Left lung (tissue), 10 donors: ENCODE measurements around the gene KRT34. TPM values are rescaled to one million over a fixed set of nuclear protein-coding genes. Genes with fewer than 3 reads are reported as not detected.

Experiments
- ATAC-seq: fragments of 200-7000 bp; cut with Tn5 transposase; one replicate; pipeline ENCODE4 v1.9.1; 2020; ENCODE audit warnings: moderate library complexity
- DNase-seq, 4 donors: peaks; one replicate each; pipeline ENCODE4 v3.0.0-alpha.2; 2013 to 2020
- H3K27ac ChIP-seq, 2 donors: fragments of 200-600 bp; sonication (generic) in 1 of 2; one replicate each; pipeline versions ENCODE4 v1.5.0 to v1.8.0; 2020 to 2021
- H3K27me3 ChIP-seq, 2 donors: fragments of 200-600 bp; sonication (generic) in 1 of 2; one replicate each; pipeline versions ENCODE4 v1.5.0 to v1.8.0; 2020 to 2021
- H3K36me3 ChIP-seq, 2 donors: fragments of 200-600 bp; sonication (generic) in 1 of 2; one replicate each; pipeline versions ENCODE4 v1.5.0 to v1.8.0; 2020 to 2021
- H3K4me1 ChIP-seq, 2 donors: fragments of 200-600 bp; one replicate each; pipeline ENCODE4 v1.8.0; 2021
- H3K4me3 ChIP-seq, 2 donors: fragments of 200-600 bp; sonication (generic) in 1 of 2; one replicate each; pipeline versions ENCODE4 v1.5.0 to v1.8.0; 2020 to 2021; ENCODE audit warnings: mild to moderate bottlenecking in 1 of 2
- H3K9me3 ChIP-seq, 2 donors: fragments of 200-600 bp; sonication (generic) in 1 of 2; one replicate each; pipeline versions ENCODE4 v1.5.0 to v1.8.0; 2020 to 2021
- intact Hi-C, 2 donors: fragments of 100-400 bp; cut with DNase I; formaldehyde crosslinking; loops; one replicate each; pipeline versions ENCODE4 v1.11.2 to v1.14.2; 2022
- polyA plus RNA-seq, 6 donors: library from polyadenylated mRNA; unstranded; fragments of 120-200 nt; gene quantifications; one replicate each; pipeline ENCODE4 v1.2.1, GENCODE V29; 2013; ENCODE audit not compliant: insufficient read length in 6 of 6
- total RNA-seq, 2 donors: library from RNA; stranded (reverse); fragmentation: NEBNext Ultra II Directional; extraction: Animal tissue kit (Norgen Biotek cat#: 25700); gene quantifications; one replicate each; pipeline ENCODE4 v1.2.1, GENCODE V29; 2021
- TF ChIP-seq, protein P1 (sequence below), 2 donors: fragments of 200-600 bp; sonication (generic) in 1 of 2; IDR thresholded peaks; one replicate each; pipeline versions ENCODE4 v1.5.0 to v1.8.0; 2021; ENCODE audit warnings: antibody characterized with exemption in 2 of 2
- donor health status: DM: no; HTN: yes; CAD: no.
- donor health status: DM: no; HTN: no; CAD: no.

The KRT34 gene
- total and polyA plus RNA-seq, 8 donors = not detected

DNA sequence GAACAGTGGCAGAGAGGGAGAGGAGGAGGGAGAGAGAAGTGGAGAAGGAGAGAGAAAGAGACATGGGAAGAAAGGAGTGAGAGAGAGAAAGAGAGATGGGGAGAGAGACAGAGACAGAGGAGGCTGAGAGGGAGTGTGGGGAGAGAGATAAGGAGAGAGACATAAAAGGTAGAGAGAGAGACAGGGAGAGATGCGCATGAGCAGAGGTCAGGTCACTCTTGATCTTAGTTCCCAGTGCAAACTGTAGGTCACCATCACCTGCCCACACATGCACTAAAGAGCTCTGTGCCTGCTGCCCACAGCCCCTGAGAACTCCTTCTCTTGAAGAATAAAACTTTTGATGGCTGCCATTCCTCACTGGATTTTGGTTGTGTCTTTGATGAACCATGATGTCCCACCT, 46.4 kb downstream of the KRT34 start:
- no peaks in the 10 kb centered on the region for H3K36me3 ChIP-seq
- no peak for DNase-seq
- intact Hi-C loops = no loop called here
- no peaks in the 10 kb centered on the region for H3K27me3 ChIP-seq
- no peak overlapping the region for H3K27ac ChIP-seq
- H3K4me3 ChIP-seq = no peak overlapping the region
- TF ChIP-seq, protein P1, sequence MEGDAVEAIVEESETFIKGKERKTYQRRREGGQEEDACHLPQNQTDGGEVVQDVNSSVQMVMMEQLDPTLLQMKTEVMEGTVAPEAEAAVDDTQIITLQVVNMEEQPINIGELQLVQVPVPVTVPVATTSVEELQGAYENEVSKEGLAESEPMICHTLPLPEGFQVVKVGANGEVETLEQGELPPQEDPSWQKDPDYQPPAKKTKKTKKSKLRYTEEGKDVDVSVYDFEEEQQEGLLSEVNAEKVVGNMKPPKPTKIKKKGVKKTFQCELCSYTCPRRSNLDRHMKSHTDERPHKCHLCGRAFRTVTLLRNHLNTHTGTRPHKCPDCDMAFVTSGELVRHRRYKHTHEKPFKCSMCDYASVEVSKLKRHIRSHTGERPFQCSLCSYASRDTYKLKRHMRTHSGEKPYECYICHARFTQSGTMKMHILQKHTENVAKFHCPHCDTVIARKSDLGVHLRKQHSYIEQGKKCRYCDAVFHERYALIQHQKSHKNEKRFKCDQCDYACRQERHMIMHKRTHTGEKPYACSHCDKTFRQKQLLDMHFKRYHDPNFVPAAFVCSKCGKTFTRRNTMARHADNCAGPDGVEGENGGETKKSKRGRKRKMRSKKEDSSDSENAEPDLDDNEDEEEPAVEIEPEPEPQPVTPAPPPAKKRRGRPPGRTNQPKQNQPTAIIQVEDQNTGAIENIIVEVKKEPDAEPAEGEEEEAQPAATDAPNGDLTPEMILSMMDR (IDR thresholded peaks at IDR 0.05) = no peak
- H3K4me1 ChIP-seq = peaks cover 0 to 14% of the 10 kb centered on the region in 2 donors
- H3K9me3 ChIP-seq = no peaks in the 10 kb centered on the region
- no peak for ATAC-seq

DNA sequence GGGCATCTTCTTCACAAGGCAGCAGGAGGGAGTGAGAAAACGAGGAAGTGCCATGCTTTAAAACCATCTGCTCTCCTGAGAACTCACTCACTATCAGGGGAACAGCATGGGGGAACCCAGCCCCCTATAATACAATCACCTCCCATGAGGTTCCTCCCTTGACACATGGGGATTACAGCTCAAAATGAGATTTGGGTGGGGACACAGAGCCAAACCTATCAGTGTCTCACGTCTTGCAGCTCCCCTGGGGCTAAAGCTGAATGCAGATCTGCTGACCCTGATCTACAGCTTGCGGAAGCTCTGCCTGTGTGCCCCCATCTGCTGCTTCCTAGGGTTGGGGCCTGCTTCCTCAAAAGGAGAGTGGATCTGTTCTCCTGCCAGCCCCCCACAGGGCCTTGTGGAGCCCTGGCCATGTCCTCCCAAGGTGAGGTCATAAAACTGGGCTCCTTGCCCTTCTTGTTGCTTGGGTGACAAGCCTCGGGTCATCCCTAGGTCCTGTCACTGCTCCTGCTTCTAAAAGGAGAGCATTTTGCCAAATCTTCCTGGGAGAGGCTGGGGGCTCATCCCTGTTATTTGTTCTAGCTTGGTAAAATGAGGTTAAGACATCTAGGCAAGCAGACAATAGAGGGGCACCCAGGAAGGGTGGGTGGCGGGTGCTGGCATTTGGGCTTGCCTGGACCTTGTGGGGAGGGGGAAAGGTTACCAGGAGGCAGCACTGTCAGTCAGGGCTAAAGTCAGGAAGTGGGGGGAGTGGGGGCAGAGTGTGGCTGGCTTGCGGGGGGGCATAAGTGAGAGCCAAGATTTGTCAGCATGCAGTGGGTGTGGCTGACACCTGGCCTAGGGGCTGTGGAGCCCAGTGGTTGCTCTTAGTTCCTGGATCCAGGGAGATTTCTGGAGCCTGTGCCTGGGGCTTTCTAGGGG, 47.5 kb downstream of the KRT34 start:
- Histone ChIP-seq H3K27me3 (no peaks in the 10 kb centered on the region), H3K4me1 (peaks cover 0 to 7% of the 10 kb centered on the region in 2 donors), H3K9me3 (no peaks in the 10 kb centered on the region), H3K4me3 (no peak overlapping the region), H3K36me3 (no peaks in the 10 kb centered on the region), H3K27ac (no peak overlapping the region)
- TF ChIP-seq, protein P1 (IDR thresholded peaks at IDR 0.05) = no peak
- ATAC-seq = no peak
- no peak for DNase-seq
- intact Hi-C loops = no loop called here

DNA sequence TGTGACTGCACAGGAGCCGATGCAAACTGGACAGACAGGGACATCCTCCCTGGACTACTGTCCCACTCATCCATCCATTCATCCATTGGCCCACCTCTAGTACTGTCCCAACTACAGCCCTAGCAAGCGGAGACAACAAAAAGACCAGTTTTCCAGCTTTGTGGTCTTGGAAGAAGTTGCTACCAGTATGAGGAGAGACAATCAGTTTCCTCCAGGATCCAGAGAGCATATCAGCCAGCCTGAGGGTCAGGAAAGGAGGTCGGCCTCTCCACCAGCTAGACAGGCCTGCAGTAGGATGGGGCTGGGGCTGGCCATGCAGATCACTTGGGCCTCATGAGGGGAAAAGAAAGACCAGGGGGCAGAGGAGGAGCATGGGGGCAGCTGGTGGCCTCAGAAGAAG, 48.3 kb downstream of the KRT34 start:
- Histone ChIP-seq H3K27me3 (no peaks in the 10 kb centered on the region), H3K4me1 (no peaks in the 10 kb centered on the region), H3K9me3 (no peaks in the 10 kb centered on the region), H3K36me3 (no peaks in the 10 kb centered on the region), H3K4me3 (no peak overlapping the region), H3K27ac (no peak overlapping the region)
- intact Hi-C loops = no loop called here
- no peak for DNase-seq
- TF ChIP-seq, protein P1 (IDR thresholded peaks at IDR 0.05) = no peak
- ATAC-seq = no peak

DNA sequence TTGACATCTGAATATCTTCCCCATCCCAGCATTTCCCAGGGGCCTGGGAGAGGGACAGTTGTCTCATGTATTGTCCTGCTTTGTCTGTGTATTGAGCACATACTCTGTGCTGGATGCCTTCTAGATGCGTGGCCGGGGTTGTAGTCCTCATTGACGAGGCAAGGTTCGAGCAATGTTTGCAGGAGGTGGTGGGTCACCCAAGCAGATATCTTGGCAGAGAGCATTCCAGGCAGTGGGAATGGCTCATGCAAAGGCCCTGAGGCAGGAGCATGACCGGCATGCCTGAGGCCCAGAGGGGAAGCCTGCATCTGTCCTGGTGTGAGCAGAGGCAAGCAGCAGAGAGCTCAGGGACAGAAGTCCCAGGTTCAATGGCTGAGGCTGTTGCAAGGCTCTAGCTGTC, 49.0 kb downstream of the KRT34 start:
- H3K4me3 ChIP-seq = no peak overlapping the region
- H3K27ac ChIP-seq = no peak overlapping the region
- H3K4me1 ChIP-seq = no peaks in the 10 kb centered on the region
- no peak for DNase-seq
- TF ChIP-seq, protein P1 (IDR thresholded peaks at IDR 0.05) = no peak
- no peaks in the 10 kb centered on the region for H3K36me3 ChIP-seq
- intact Hi-C loops = no loop called here
- H3K27me3 ChIP-seq = no peaks in the 10 kb centered on the region
- ATAC-seq = no peak
- H3K9me3 ChIP-seq = no peaks in the 10 kb centered on the region

DNA sequence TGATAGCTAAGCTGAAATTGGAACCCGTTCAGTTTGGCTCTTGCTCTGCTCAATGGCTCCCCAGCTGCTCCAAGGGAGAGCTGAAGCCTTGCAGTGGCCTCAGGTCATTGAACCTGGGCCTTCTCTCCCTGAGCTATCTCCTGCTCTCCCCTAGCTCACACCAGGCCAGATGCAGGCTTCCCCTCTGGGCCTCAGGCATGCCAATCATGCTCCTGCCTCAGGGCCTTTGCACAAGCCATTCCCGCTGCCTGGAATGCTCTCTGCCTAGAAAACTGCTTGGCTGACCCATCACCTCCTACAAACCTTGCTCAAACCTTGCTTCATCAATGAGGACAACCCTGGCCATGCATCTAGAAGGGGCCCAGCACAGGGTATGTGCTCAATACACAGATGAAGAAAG, 49.9 kb downstream of the KRT34 start:
- Histone ChIP-seq H3K27me3 (no peaks in the 10 kb centered on the region), H3K36me3 (no peaks in the 10 kb centered on the region), H3K4me1 (no peaks in the 10 kb centered on the region), H3K27ac (no peak overlapping the region), H3K4me3 (no peak overlapping the region), H3K9me3 (no peaks in the 10 kb centered on the region)
- DNase-seq = no peak
- intact Hi-C loops = no loop called here
- TF ChIP-seq, protein P1 (IDR thresholded peaks at IDR 0.05) = no peak
- no peak for ATAC-seq
